ENCODE results near the gene HPSE2.

GRCh38 chr10:98563811-98564210 lies 671.8 kb downstream of the HPSE2 start:
- no peak for TF ChIP-seq POLR2A (IDR thresholded peaks at IDR 0.05; ENCODE audit: low read depth, low read length)
- TF ChIP-seq POLR2AphosphoS5 (IDR thresholded peaks at IDR 0.05; ENCODE audit: low read depth, low read length) = no peak
- TF ChIP-seq TAF1 (IDR thresholded peaks at IDR 0.05; ENCODE audit: borderline replicate concordance, low read depth, low read length) = no peak
